ENCODE measurements around the gene LPP. TPM values are rescaled to one million over a fixed set of nuclear protein-coding genes. Genes with fewer than 3 reads are reported as not detected.

LPP gene
- total RNA-seq, 6 donors from 2014 or later: 86.0 to 196 (median 160) TPM

GRCh38 chr3:188707381-188708288, 553.7 kb downstream of the LPP start:
- TF ChIP-seq CTCF (IDR thresholded peaks at IDR 0.05) (no peak), POLR2AphosphoS5 (IDR thresholded peaks at IDR 0.05) (no peak)
- peak in 1 of 2 donors; percentile 8 for DNase-seq
- Histone ChIP-seq H3K4me3 (no peak overlapping the region), H3K9me3 (no peaks in the 10 kb centered on the region), H3K27me3 (no peaks in the 10 kb centered on the region), H3K27ac (no peak overlapping the region), H3K4me1 (peaks cover 8 to 25% (median 21%) of the 10 kb centered on the region in 4 donors), H3K36me3 (no peaks in the 10 kb centered on the region)
- ATAC-seq (ENCODE audit: low FRiP score in 2 of 2): peak in 1 of 2 donors; percentile 44
- WGBS, 2 donors: 72 to 77% methylated on average over 12 of the region's 12 CpGs

- H3K4me1 ChIP-seq: peaks cover 17 to 31% (median 22%) of the 10 kb centered on the region in 4 donors
- peak overlapping the region; percentile 9 to 77 (median 49) for H3K27ac ChIP-seq
- peak in 1 of 2 donors; percentile 28 for DNase-seq
- WGBS, 2 donors: 40 to 49% methylated on average over 3 of the region's 3 CpGs
- no peaks in the 10 kb centered on the region for H3K36me3 ChIP-seq
- no peaks in the 10 kb centered on the region for H3K27me3 ChIP-seq
- no peak overlapping the region for H3K4me3 ChIP-seq
- no peaks in the 10 kb centered on the region for H3K9me3 ChIP-seq
- ATAC-seq (ENCODE audit: low FRiP score in 2 of 2): peak; percentile 46 to 66
- no peak for TF ChIP-seq CTCF (IDR thresholded peaks at IDR 0.05)
- peak in 1 of 4 donors; percentile 90 for TF ChIP-seq EP300 (IDR thresholded peaks at IDR 0.05)
- TF ChIP-seq POLR2AphosphoS5 (IDR thresholded peaks at IDR 0.05): no peak
- no peak for TF ChIP-seq POLR2A (IDR thresholded peaks at IDR 0.05)
Measured at GRCh38 chr3:188711881-188712247, 557.9 kb downstream of the LPP start.

GRCh38 chr3:188712248-188712924, 558.4 kb downstream of the LPP start:
- Histone ChIP-seq H3K27ac (peak overlapping the region; percentile 9 to 77 (median 49)), H3K27me3 (no peaks in the 10 kb centered on the region), H3K36me3 (no peaks in the 10 kb centered on the region), H3K4me3 (no peak overlapping the region), H3K9me3 (no peaks in the 10 kb centered on the region), H3K4me1 (peaks cover 16 to 27% (median 19%) of the 10 kb centered on the region in 4 donors)
- 46 to 68% methylated on average over 4 of the region's 4 CpGs for WGBS, 2 donors
- DNase-seq (peak in 1 of 2 donors; percentile 38), ATAC-seq (ENCODE audit: low FRiP score in 2 of 2) (peak; percentile 77 to 84)
- no peak for TF ChIP-seq POLR2A (IDR thresholded peaks at IDR 0.05)
- TF ChIP-seq POLR2AphosphoS5 (IDR thresholded peaks at IDR 0.05): peak in 1 of 2 donors; percentile 14
- TF ChIP-seq CTCF (IDR thresholded peaks at IDR 0.05): no peak
- peak in 1 of 4 donors; percentile 50 for TF ChIP-seq EP300 (IDR thresholded peaks at IDR 0.05)

- Histone ChIP-seq H3K4me1 (peaks cover 14 to 21% (median 15%) of the 10 kb centered on the region in 4 donors), H3K4me3 (no peak overlapping the region), H3K27ac (peak overlapping the region in 2 of 4 donors; percentile 26 to 77), H3K9me3 (no peaks in the 10 kb centered on the region), H3K36me3 (no peaks in the 10 kb centered on the region), H3K27me3 (no peaks in the 10 kb centered on the region)
- ATAC-seq (ENCODE audit: low FRiP score in 2 of 2) (peak in 1 of 2 donors; percentile 9), DNase-seq (no peak)
- no peak for TF ChIP-seq EP300 (IDR thresholded peaks at IDR 0.05)
- TF ChIP-seq POLR2AphosphoS5 (IDR thresholded peaks at IDR 0.05): no peak
- no peak for TF ChIP-seq POLR2A (IDR thresholded peaks at IDR 0.05)
- WGBS, 2 donors: 34 to 51% methylated on average over 3 of the region's 3 CpGs
Measured at GRCh38 chr3:188712991-188713390, 559.0 kb downstream of the LPP start.

- no peak overlapping the region for H3K4me3 ChIP-seq
- TF ChIP-seq POLR2AphosphoS5 (IDR thresholded peaks at IDR 0.05) (no peak), CTCF (IDR thresholded peaks at IDR 0.05) (no peak), POLR2A (IDR thresholded peaks at IDR 0.05) (no peak)
- ATAC-seq (ENCODE audit: low FRiP score in 2 of 2) (no peak), DNase-seq (no peak)
- H3K9me3 ChIP-seq: no peaks in the 10 kb centered on the region
- no peak overlapping the region for H3K27ac ChIP-seq
- no peaks in the 10 kb centered on the region for H3K36me3 ChIP-seq
- no peaks in the 10 kb centered on the region for H3K4me1 ChIP-seq
- H3K27me3 ChIP-seq: no peaks in the 10 kb centered on the region
- 72 to 100% methylated on average over 1 of the region's 1 CpG for WGBS, 2 donors
Measured at GRCh38 chr3:188719545-188719944, 565.6 kb downstream of the LPP start.
